Brain microvascular endothelial cell (primary cell): Measurements from ENCODE around the gene EXT2.

Source experiments
- DNase-seq: peaks from one replicate; pipeline ENCODE4 v3.0.0-alpha.2; 2020
- H3K27ac ChIP-seq: fragments of 250-450 bp; sonication (Bioruptor Pico); 2 replicates; pipeline ENCODE4 v1.5.1; 2020; ENCODE audit warnings: mild to moderate bottlenecking, moderate library complexity
- H3K27me3 ChIP-seq: fragments of 250-450 bp; sonication (Bioruptor Pico); replicated peaks from 2 replicates; pipeline ENCODE4 v1.5.1; 2020; ENCODE audit warnings: mild to moderate bottlenecking
- H3K36me3 ChIP-seq: fragments of 250-450 bp; sonication (Bioruptor Pico); replicated peaks from 2 replicates; pipeline ENCODE4 v1.5.1; 2020; ENCODE audit warnings: mild to moderate bottlenecking
- H3K4me3 ChIP-seq: 2 replicates; pipeline ENCODE4 v1.5.1; 2011; ENCODE audit warnings: low read depth, mild to moderate bottlenecking, control low read depth, low read length, moderate library complexity
- in situ Hi-C: cut with HindIII; loops from 2 replicates; pipeline ENCODE4 v1.10.0; 2017; ENCODE audit warnings: low sequenced_read_pairs, low pct_ligation_motif_present
- TF ChIP-seq, protein P1 (sequence below): IDR thresholded peaks from 2 replicates; pipeline ENCODE4 v1.5.1; 2011; ENCODE audit warnings: low read depth, mild to moderate bottlenecking, moderate library complexity, low read length, control low read depth, inconsistent platforms; ENCODE audit errors: missing control alignments

Gene EXT2

DNA sequence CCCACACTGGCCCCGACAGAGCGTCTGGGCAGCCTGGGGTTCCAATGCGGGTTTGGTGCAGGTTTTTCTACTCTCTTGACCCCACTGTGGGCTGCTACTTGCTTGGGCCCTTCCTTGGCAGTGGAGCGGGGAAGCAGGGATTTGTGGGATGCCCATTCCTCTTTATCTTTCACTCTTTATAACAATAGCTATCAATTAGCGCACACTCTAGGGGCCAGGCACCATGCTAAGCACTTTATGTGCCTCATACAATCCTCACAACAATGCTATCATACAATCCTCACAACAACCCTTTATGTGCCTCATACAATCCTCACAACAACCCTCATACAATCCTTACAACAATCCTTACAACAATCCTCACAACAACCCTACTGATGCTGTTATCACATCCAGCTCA lies 16.7 kb upstream of the EXT2 start:
- Histone ChIP-seq H3K4me3 (no peak overlapping the region), H3K36me3 (no peaks in the 10 kb centered on the region), H3K27me3 (no peaks in the 10 kb centered on the region), H3K27ac (no peak overlapping the region)
- DNase-seq, result no peak
- TF ChIP-seq, protein P1, sequence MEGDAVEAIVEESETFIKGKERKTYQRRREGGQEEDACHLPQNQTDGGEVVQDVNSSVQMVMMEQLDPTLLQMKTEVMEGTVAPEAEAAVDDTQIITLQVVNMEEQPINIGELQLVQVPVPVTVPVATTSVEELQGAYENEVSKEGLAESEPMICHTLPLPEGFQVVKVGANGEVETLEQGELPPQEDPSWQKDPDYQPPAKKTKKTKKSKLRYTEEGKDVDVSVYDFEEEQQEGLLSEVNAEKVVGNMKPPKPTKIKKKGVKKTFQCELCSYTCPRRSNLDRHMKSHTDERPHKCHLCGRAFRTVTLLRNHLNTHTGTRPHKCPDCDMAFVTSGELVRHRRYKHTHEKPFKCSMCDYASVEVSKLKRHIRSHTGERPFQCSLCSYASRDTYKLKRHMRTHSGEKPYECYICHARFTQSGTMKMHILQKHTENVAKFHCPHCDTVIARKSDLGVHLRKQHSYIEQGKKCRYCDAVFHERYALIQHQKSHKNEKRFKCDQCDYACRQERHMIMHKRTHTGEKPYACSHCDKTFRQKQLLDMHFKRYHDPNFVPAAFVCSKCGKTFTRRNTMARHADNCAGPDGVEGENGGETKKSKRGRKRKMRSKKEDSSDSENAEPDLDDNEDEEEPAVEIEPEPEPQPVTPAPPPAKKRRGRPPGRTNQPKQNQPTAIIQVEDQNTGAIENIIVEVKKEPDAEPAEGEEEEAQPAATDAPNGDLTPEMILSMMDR, result no peak
- in situ Hi-C loops, result no loop called here

DNA sequence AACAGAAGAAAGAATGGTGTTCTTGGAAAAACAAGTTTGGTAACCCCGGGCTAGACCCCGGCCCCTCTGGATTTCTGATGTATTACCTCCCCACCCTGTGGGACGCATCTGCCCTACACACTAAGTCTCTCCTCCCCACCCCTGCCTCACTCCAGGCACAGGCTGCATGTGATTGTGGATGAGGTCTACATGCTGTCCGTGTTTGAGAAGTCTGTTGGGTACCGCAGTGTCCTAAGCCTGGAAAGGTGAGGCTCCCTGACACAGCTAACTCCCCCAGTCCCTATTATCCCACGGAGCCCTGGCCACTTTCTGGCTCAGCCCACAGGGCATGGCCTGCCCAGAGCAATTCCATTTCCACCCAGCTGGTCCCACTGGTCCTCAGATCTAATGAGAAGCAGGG lies 16.1 kb upstream of the EXT2 start:
- in situ Hi-C loops, result no loop called here
- DNase-seq, result no peak
- no peaks in the 10 kb centered on the region for H3K27me3 ChIP-seq
- TF ChIP-seq, protein P1, result no peak
- H3K36me3 ChIP-seq, result no peaks in the 10 kb centered on the region
- H3K4me3 ChIP-seq, result no peak overlapping the region
- no peak overlapping the region for H3K27ac ChIP-seq

DNA sequence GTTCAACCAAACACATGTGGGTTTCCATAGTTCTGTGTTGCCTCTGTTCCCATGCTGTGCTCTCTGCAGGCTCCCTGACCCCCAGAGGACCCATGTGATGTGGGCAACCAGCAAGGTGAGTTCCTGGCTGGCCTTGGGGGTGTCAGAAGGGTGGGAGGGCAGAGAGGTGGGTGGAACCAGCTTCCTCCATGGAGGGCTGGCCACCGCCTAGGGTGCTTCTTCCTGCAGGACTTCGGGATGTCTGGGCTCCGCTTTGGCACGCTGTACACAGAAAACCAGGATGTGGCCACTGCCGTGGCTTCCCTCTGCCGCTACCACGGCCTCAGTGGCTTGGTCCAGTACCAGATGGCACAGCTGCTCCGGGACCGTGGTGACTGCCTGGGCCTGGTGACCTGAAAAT lies 14.5 kb upstream of the EXT2 start:
- in situ Hi-C loops, result no loop called here
- DNase-seq, result no peak
- Histone ChIP-seq H3K27me3 (no peaks in the 10 kb centered on the region), H3K36me3 (no peaks in the 10 kb centered on the region), H3K27ac (no peak overlapping the region), H3K4me3 (no peak overlapping the region)
- TF ChIP-seq, protein P1, result no peak

DNA sequence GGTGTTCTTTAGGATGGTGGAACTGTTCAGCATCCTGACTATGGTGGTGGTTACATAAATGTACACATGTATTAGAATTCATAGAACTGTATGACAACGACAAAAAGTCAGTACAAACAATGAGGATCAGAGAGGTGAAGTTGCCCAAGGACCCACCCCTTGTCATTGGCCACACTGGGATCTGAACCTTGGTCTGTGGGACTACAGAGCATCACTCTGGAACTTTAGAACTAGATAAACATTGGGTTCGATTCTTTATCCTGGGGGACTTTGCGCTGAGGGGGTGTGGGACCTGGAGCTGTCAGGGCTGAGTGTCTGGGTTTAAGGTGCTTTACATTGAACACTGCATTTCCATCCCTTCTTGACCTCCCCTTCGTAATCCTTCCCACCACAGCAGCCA lies 12.8 kb upstream of the EXT2 start:
- no peaks in the 10 kb centered on the region for H3K27me3 ChIP-seq
- H3K36me3 ChIP-seq, result no peaks in the 10 kb centered on the region
- H3K4me3 ChIP-seq, result no peak overlapping the region
- no peak for DNase-seq
- no peak overlapping the region for H3K27ac ChIP-seq
- TF ChIP-seq, protein P1, result no peak
- in situ Hi-C loops, result no loop called here

DNA sequence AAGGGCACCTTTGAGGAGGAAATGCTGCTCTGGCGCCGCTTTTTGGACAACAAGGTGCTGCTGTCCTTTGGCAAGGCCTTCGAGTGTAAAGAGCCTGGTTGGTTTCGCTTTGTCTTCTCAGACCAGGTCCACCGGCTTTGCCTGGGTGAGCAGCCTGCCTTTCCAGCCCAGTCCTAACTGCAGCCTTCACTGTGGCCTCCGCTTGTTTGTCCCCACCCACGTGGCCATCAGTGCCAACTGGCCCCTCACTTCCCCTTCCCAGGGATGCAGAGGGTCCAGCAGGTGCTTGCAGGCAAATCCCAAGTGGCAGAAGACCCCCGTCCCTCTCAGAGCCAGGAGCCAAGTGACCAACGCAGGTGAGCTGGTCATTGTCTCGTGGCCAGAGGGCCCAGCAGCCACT lies 12.0 kb upstream of the EXT2 start:
- no peak for DNase-seq
- in situ Hi-C loops, result no loop called here
- no peaks in the 10 kb centered on the region for H3K27me3 ChIP-seq
- TF ChIP-seq, protein P1, result no peak
- H3K4me3 ChIP-seq, result no peak overlapping the region
- no peak overlapping the region for H3K27ac ChIP-seq
- H3K36me3 ChIP-seq, result no peaks in the 10 kb centered on the region

DNA sequence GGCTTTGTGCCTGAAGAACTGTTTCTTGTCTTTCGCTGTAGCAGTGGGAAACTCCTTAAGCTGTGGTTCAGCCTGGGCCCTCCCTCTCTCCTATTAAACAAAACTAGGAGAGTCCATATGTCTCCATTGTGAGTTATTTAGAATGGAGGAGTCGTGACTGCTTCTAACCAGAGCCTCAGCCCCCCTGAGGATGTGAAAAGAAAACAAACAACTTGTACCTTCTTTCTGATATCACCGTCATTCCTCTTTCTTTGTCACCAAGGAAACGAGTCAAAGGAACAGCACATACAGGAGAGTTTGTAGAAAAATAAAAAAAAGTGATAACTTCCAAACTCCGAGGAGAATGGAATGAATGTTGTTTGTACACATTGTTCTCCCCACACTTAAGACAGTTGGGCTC lies 11.6 kb upstream of the EXT2 start:
- H3K4me3 ChIP-seq, result no peak overlapping the region
- in situ Hi-C loops, result no loop called here
- H3K27me3 ChIP-seq, result no peaks in the 10 kb centered on the region
- TF ChIP-seq, protein P1, result no peak
- peak; percentile 11 for DNase-seq
- H3K36me3 ChIP-seq, result no peaks in the 10 kb centered on the region
- H3K27ac ChIP-seq, result no peak overlapping the region
